Activated CD4-positive, alpha-beta T cell treated with anti-CD3 and anti-CD28 coated beads, Interleukin-2, amount 10 ng/mL, durations not matched to agents 24 days and 14 days (primary cell): Measurements from ENCODE around the gene XXYLT1. TPM values are rescaled to one million over a fixed set of nuclear protein-coding genes. Genes with fewer than 3 reads are reported as not detected.
"Not testable (repeated sequence)": the region's sequence is repeated elsewhere in the genome, so short reads cannot be mapped to it uniquely, and the experiment has no call there.

Experiments
- DNase-seq: peaks from one replicate; pipeline ENCODE4 v3.0.0; 2022
- H3K27ac Mint-ChIP-seq: one replicate; pipeline ENCODE4 v1.8.0; 2022; ENCODE audit warnings: mild to moderate bottlenecking, mixed read lengths
- H3K27me3 Mint-ChIP-seq: one replicate; pipeline ENCODE4 v1.8.0; 2022; ENCODE audit warnings: mixed read lengths
- H3K36me3 Mint-ChIP-seq: one replicate; pipeline ENCODE4 v1.8.0; 2022; ENCODE audit warnings: low read depth, mild to moderate bottlenecking, mixed read lengths
- H3K4me1 Mint-ChIP-seq: one replicate; pipeline ENCODE4 v1.8.0; 2021; ENCODE audit warnings: mixed read lengths
- H3K4me3 Mint-ChIP-seq: one replicate; pipeline ENCODE4 v1.8.0; 2022; ENCODE audit warnings: mild to moderate bottlenecking, moderate library complexity, mixed read lengths
- H3K9me3 Mint-ChIP-seq: one replicate; pipeline ENCODE4 v1.8.0; 2021; ENCODE audit warnings: mixed read lengths
- intact Hi-C: fragments of 100-400 bp; cut with micrococcal nuclease; formaldehyde crosslinking; loops from one replicate; pipeline ENCODE4 v1.15.1; 2023
- total RNA-seq: library from RNA; stranded (reverse); gene quantifications from 2 replicates; pipeline ENCODE4 v1.2.3, GENCODE V29; 2022

Gene XXYLT1
- total RNA-seq, 1 donor from 2014 or later = 17.4 TPM

DNA sequence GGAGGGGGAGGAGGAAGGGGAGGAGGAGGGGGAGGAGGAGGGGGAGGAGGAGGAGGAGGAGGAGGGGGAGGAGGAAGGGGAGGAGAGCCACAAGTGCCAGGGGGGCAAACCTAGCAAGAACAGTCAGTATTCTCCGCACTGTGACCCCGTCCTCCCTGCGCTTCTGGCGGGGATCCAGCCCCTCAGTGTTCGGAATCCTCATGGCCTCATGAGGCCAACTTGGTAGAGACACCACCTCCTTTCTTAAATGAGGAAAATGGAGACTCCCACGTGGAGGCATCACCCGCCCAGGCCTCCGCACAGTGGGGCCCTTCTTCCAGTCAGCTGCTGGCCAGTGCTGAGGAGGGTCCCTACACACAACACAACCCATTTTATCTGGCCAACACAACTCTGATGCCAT lies 163.4 kb downstream of the XXYLT1 start:
- H3K27me3 Mint-ChIP-seq = no peaks in the 10 kb centered on the region
- no peak overlapping the region for H3K27ac Mint-ChIP-seq
- intact Hi-C loops = no loop called here
- H3K4me1 Mint-ChIP-seq = peaks cover 4% of the 10 kb centered on the region
- DNase-seq = no peak
- no peaks in the 10 kb centered on the region for H3K9me3 Mint-ChIP-seq
- H3K4me3 Mint-ChIP-seq = no peak overlapping the region
- no peaks in the 10 kb centered on the region for H3K36me3 Mint-ChIP-seq

DNA sequence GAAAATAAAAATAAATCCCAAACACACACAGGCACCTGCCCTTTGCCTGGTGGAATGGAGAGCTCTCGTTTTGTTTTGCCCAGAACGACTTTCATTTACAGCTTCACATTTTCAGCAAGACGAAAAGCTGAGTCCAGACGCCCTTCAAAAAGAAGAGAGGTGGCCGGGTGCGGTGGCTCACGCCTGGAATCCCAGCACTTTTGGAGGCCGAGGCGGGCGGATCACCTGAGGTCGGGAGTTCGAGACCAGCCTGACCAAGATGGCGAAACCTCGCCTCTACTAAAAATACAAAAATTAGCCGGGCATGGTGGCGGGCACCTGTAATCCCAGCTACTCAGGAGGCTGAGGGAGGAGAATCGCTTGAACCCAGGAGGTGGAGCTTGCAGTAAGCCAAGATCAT lies 163.9 kb downstream of the XXYLT1 start:
- not testable (repeated sequence) for H3K4me3 Mint-ChIP-seq

DNA sequence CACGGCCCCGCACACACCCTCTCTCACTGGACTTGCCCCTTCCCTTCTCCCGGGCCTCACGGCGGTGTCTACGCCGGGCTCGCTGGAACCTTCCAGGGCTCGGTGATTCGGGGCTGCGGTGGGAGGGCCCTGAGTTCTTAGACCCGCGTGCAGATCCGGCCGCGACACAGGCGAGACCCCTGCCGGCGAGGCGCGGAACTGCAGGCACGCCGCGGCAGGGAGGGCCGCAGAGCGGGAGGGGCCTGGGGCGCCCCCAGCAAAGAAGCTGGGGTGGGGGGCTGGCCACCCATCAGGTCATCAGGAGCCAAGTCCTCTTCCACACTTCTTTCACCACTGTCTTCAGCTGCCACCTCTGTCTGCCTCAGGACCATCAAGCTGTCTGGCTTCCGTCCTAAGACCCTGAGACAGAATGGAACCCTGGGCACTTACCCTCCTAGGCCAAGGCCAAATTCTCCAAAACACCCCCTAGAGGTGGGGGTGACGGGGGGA lies 164.5 kb downstream of the XXYLT1 start:
- Mint-ChIP-seq H3K4me1 (peaks cover 6% of the 10 kb centered on the region), H3K27ac (no peak overlapping the region), H3K4me3 (peak overlapping the region; percentile 51), H3K9me3 (no peaks in the 10 kb centered on the region), H3K27me3 (no peaks in the 10 kb centered on the region), H3K36me3 (no peaks in the 10 kb centered on the region)
- intact Hi-C loops = loop anchor here (1.0 kb wide), 1 partner anchor 424 kb away; no protein-coding TSS in a partner anchor
- DNase-seq = peak; percentile 91

More for the DNA sequence above, 163.9 kb downstream of the XXYLT1 start:
- DNase-seq, H3K27me3 Mint-ChIP-seq, H3K27ac Mint-ChIP-seq, intact Hi-C loops, H3K9me3 Mint-ChIP-seq, H3K4me1 Mint-ChIP-seq, H3K36me3 Mint-ChIP-seq: not testable (repeated sequence)

DNA sequence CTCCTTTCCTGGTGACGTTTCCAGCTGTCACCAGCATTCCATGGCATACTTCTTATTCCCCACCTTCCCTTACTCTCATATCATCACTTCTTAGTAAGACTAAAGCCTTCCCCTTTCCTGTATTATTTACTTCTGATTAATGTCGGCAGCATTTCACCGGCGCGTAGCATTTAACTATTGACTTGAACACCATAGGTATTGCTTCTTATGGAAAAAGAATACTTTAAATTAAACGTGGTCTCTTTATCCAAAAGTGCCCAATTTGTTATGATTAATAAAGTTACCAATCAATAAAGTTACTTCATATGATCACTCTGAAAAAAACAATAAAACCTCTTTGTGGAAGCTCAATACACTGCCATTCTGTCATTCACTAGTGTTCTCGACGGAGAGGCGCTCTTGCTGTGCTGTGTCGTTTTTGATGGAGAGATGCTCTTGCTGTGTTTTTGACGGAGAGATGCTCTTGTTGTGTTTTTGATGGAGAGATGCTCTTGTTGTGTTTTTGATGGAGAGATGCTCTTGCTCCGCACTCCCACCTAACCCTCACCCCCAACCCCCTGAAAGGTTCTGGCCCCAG lies 165.0 kb downstream of the XXYLT1 start:
- H3K27ac Mint-ChIP-seq = no peak overlapping the region
- H3K27me3 Mint-ChIP-seq = no peaks in the 10 kb centered on the region
- H3K4me1 Mint-ChIP-seq = peaks cover 11% of the 10 kb centered on the region
- peak overlapping the region; percentile 51 for H3K4me3 Mint-ChIP-seq
- intact Hi-C loops = loop anchor here (1.0 kb wide), 1 partner anchor 424 kb away; no protein-coding TSS in a partner anchor
- DNase-seq = no peak
- H3K9me3 Mint-ChIP-seq = no peaks in the 10 kb centered on the region
- no peaks in the 10 kb centered on the region for H3K36me3 Mint-ChIP-seq

DNA sequence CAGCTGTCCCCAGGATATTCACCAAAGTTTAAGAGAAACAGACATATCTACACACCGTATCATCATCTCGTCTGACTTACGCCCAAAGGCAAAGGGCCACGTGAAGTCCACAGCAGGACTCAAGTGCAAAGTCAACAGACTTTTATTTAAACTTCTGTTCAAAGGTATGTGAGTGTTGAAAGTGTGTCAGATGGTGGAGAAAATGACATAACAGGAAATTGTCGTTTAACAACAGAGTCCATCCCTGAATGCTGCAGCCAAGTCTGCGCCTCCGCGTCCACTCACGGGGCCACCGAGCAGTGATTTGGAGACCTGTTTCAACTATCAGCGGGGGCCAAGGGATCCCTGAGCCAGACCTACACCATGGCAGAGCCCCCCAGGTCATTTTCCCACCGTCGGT lies 165.6 kb downstream of the XXYLT1 start:
- Mint-ChIP-seq H3K4me1 (peaks cover 13% of the 10 kb centered on the region), H3K4me3 (no peak overlapping the region), H3K36me3 (no peaks in the 10 kb centered on the region), H3K27me3 (no peaks in the 10 kb centered on the region), H3K27ac (no peak overlapping the region), H3K9me3 (no peaks in the 10 kb centered on the region)
- intact Hi-C loops = no loop called here
- no peak for DNase-seq

DNA sequence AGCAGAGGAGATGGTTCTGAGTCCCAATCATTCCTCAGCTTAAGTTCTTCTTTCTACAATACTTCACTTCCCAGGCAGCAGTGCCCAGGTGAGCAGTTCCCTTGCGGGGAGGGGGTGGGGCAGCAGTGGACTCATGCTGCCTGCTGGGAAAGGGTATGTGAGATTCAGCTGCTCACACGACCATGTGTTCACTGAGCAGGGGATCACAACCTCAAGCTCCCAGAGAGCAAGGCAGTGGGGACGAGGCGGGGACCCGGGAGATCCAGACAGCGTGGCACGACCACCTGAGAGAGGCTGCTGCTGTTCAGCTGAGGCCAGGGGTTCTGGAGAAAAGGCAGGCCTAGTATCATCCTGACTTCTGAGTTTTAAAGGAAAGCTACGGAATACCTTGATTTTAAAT lies 166.6 kb downstream of the XXYLT1 start:
- Mint-ChIP-seq H3K9me3 (no peaks in the 10 kb centered on the region), H3K36me3 (no peaks in the 10 kb centered on the region), H3K27me3 (no peaks in the 10 kb centered on the region), H3K4me3 (no peak overlapping the region), H3K4me1 (peaks cover 13% of the 10 kb centered on the region), H3K27ac (no peak overlapping the region)
- intact Hi-C loops = no loop called here
- DNase-seq = no peak

DNA sequence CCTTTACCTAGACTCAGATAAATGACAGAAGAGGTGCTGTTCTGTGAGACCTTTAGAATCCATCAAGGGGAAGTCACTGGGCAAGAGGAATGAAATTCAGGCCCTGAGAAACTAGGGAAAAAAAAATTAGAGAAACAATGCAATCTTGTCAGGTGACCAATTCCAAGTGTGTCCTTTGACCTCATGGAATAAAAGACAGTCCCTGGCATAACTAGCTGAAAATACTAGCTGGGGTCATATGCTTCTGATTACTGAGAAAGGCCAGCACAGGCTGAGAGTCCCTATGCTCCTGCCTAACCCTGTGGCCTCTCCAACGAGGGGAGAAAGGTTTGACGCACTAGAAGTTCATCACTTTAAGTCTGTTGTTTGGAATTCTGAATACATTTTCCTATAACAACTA lies 167.3 kb downstream of the XXYLT1 start:
- H3K4me3 Mint-ChIP-seq = no peak overlapping the region
- DNase-seq = no peak
- no peak overlapping the region for H3K27ac Mint-ChIP-seq
- peaks cover 13% of the 10 kb centered on the region for H3K4me1 Mint-ChIP-seq
- H3K27me3 Mint-ChIP-seq = no peaks in the 10 kb centered on the region
- no peaks in the 10 kb centered on the region for H3K36me3 Mint-ChIP-seq
- H3K9me3 Mint-ChIP-seq = no peaks in the 10 kb centered on the region
- intact Hi-C loops = no loop called here

DNA sequence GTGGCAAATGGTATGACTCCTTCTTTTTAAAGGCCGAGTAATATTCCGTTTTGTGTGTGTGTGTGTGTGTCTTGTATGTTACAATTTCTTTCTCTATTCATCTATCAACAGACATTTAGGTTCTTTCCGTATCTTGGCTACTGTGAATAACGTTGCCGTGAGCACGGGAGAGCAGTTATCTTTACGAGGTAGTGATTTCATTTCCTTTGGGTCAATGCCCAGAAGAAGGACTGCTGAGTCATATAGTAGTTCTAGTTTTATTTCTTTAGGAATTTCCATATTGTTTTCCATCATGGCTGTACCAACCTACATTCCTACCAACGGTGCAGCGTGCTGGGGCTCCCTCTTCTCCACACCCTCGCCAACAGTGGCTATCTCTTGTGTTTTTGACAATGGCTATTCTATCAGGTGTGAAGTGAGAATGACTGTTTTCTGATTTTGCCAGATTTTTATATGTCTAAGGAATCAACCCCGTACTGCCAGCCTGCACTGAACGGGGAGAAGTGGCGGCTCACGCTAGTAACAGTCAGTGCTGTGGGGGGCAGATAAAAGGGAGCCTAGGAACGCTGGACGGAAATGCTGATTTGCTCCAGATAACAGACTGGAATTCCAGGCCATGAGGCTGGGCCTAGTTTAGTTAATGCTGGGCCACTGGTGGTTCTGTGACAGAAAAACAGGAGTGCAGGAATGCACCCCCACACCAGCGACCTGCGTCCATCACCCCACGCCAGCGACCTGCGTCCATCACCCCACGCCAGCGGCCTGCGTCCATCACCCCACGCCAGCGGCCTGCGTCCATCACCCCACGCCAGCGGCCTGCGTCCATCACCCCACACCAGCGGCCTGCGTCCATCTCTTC lies 168.1 kb downstream of the XXYLT1 start:
- Mint-ChIP-seq H3K36me3 (no peaks in the 10 kb centered on the region), H3K4me1 (peaks cover 15% of the 10 kb centered on the region), H3K4me3 (no peak overlapping the region), H3K9me3 (no peaks in the 10 kb centered on the region), H3K27ac (no peak overlapping the region), H3K27me3 (no peaks in the 10 kb centered on the region)
- intact Hi-C loops = no loop called here
- DNase-seq = no peak

DNA sequence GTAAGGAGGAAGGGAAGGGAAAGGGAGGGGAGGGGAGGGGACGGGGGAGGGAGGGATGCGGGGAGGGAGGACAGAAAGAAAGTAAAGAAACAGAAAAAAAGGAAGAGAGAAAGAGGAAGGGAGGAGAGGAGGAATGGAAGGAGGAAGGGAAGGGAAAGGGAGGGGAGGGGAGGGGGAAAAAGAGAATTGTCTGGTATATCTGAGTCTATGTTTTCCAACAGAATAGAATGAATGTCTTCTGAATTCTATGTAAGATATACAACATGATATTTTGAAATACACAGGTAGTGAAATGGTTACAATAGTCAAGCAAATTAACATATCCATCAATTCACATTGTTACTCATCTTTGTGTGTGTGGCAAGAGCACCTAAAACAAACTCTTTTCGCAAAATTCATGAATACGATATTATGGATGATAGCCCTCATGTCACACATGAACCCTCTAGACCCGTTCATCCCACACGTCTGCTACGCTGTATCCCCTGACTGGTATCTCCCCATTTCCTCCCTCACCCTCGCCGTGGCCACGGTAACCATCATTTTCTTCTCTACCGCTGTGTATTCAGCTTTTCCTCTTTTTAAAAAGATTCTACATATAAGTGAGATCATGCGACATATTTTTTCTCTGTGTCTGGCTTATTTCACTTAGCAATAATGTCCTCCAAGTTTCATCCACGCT lies 168.9 kb downstream of the XXYLT1 start:
- Mint-ChIP-seq H3K27me3 (no peaks in the 10 kb centered on the region), H3K4me3 (no peak overlapping the region), H3K4me1 (peaks cover 15% of the 10 kb centered on the region), H3K9me3 (no peaks in the 10 kb centered on the region), H3K27ac (no peak overlapping the region), H3K36me3 (no peaks in the 10 kb centered on the region)
- DNase-seq = no peak
- intact Hi-C loops = no loop called here

DNA sequence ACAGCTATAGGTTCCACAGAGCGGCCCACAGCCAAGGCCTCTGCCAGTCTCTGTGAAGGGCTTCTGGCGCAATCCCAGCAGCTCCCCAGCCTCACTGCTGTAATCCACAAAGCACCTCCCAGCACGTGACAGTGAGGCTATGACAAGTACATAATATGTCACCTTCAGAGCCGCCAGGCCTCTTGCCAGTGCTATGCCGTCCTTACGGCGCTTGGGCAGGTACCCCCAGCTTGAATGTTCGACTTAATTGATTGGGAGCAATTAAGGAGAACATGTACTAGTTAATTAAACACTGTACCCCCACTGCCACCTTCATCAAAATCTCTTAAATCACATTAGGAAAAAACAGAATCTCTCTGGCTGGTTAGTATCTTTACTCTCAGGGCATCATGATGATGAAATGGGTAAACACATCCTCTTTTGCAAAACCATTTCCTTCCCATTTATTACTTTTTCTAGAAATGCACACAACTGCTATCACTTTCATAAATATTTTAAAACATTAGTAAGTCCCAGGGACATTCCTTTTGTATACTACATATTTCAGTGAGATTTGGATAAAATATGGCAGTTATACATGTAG lies 169.9 kb downstream of the XXYLT1 start:
- intact Hi-C loops = no loop called here
- Mint-ChIP-seq H3K4me1 (peaks cover 12% of the 10 kb centered on the region), H3K9me3 (no peaks in the 10 kb centered on the region), H3K27ac (no peak overlapping the region), H3K27me3 (no peaks in the 10 kb centered on the region), H3K4me3 (no peak overlapping the region), H3K36me3 (no peaks in the 10 kb centered on the region)
- no peak for DNase-seq

DNA sequence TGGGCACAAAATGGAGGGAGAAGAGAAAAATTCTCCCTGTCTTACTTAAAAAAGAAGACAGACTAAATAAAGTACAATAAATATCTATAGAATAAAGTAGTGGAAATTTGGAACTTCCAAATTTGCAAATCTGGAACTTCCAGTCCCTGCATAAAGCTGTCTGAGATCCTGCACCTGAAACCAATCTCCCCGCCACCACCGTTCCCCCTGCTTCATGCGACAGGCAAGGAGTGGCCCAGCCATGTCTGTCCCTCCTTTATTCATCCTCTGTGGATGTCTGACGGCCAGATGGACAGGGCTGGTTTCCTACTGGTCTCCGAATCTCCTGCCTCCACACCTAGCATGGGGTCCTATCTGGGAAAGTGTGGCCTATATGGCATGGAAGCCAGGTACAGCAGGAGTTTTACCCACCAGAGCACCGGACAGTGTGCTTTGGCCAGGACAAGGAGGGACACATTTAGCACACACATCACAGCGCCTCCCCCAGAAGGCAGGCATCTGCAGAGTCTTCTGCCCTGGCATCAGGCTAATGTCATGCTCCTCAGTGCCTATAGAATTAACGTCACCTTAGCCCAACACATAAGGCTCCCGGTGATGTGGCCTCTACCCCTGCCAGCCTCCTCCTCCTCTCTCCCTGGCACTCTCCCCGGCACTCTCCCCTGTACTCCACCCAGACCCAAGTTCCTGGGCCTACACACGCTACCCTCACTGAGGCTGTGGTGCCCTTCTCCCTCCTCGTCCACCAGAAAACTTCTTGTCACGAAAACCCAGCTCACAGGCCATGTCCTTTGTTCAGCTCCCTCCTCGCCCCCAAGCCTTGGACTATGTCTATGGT lies 170.8 kb downstream of the XXYLT1 start:
- intact Hi-C loops = no loop called here
- Mint-ChIP-seq H3K36me3 (no peaks in the 10 kb centered on the region), H3K4me1 (peaks cover 11% of the 10 kb centered on the region), H3K9me3 (no peaks in the 10 kb centered on the region), H3K27me3 (no peaks in the 10 kb centered on the region), H3K4me3 (no peak overlapping the region), H3K27ac (peak overlapping the region; percentile 30)
- DNase-seq = no peak

DNA sequence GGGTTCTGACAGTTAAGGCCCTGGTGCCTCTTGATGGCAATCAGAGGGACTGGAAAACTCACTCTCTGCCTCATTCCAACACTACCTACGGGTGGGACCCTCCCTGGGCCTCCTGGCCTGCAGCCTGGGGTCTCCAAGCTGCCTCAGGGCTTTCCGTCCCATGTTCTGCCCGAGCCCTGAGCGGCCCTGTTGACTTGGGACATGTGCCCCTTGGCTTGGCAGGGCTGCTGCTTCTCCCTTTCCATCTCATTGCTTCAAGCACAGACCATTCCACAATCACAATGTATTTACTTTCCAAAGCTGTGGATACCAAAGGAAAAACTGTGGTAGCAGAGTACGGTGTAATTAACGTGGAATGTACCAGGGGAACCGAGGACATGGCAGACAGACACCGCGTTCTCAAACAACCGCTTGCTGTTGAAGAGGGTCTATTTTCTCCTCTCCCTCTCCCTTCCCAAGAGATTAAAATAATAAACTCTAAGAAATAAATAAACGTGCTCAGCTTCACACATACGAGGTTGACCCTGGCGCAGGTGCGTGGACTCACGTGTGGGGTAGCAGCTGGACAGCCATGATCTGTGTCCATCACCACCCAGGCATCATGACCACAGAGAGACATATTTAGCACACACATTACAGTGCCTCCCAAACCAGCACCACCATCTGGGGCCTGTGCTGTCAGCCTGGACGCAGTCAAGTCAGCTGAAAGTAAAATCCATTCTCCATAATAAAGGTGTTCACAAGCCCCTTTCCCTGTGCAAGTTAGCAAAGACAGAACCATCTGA lies 172.0 kb downstream of the XXYLT1 start:
- Mint-ChIP-seq H3K4me3 (no peak overlapping the region), H3K9me3 (no peaks in the 10 kb centered on the region), H3K27me3 (no peaks in the 10 kb centered on the region), H3K36me3 (no peaks in the 10 kb centered on the region), H3K27ac (no peak overlapping the region), H3K4me1 (peaks cover 13% of the 10 kb centered on the region)
- intact Hi-C loops = no loop called here
- no peak for DNase-seq
